T-helper 9 cell (primary cell): Measurements from ENCODE around the gene PUS1.
"Not testable (repeated sequence)": the region's sequence is repeated elsewhere in the genome, so short reads cannot be mapped to it uniquely, and the experiment has no call there.

Experiments used
- DNase-seq: peaks from one replicate; pipeline ENCODE4 v3.0.0-alpha.2; 2020
- total RNA-seq, 2 donors: gene quantifications; one replicate each; lab custom pipeline; 2026; lab: John Stamatoyannopoulos, UW

PUS1 gene
- 15.7 to 35.0 reads per million in 2 donors for total RNA-seq

DNA sequence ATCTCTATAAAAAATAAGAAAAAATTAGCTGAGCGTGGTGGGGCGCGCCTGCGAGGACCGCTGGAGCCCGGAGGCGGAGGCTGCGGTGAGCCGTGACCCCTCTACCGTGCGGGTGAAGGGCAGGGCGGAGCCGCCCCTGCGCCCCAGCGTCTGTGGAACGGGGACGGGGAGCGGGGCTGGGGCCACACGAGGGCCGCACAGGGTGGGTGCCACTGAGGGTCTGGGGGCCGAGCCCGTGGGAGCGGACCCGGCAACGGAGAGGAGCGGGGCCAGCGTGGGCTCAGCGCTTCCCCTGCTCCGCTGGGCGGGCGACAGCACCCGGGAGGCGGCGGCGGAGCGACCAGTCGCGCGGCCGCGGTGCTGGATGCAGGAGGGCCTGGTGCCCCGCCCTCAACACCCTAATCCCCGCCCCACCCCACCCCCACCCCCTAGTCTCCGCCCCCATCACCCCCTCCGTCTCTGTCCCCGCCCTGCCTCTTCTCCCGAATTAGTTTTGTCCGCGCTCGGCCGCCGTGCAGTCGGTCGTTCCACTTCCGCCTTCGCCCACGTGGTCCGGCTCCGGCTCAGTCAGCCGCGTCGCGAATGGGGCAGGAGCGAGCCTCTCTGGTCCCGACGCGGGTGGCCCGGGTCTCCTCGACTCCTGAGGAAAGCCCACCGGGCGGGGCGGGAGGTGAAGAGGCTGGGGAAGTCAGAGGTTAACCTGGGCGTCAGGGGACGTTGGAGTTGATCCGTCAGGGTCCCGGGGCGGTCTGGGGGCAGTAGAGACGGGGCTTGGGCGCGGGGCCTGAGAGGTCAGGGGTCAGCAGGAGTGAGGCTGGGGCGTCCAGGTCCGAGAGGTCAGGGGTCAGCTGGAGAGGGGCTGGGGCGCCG, at the start of gene PUS1:
Gene PUS1, plus strand, starts transcription at position 566 of the 870 bp plus-strand sequence. CDS start 447 bp downstream, outside the sequence.
- DNase-seq = peak; percentile 92

GRCh38 chr12:131882804-131883520, 46.1 kb upstream of the PUS1 start:
- DNase-seq = no peak

- DNase-seq = no peak
Observed at GRCh38 chr12:131883521-131883900, 45.6 kb upstream of the PUS1 start.

GRCh38 chr12:131885076-131885475, 44.0 kb upstream of the PUS1 start:
- DNase-seq = not testable (repeated sequence)

- no peak for DNase-seq
Observed at GRCh38 chr12:131885543-131886057, 43.5 kb upstream of the PUS1 start.

GRCh38 chr12:131891722-131892121, 37.4 kb upstream of the PUS1 start:
- not testable (repeated sequence) for DNase-seq

DNA sequence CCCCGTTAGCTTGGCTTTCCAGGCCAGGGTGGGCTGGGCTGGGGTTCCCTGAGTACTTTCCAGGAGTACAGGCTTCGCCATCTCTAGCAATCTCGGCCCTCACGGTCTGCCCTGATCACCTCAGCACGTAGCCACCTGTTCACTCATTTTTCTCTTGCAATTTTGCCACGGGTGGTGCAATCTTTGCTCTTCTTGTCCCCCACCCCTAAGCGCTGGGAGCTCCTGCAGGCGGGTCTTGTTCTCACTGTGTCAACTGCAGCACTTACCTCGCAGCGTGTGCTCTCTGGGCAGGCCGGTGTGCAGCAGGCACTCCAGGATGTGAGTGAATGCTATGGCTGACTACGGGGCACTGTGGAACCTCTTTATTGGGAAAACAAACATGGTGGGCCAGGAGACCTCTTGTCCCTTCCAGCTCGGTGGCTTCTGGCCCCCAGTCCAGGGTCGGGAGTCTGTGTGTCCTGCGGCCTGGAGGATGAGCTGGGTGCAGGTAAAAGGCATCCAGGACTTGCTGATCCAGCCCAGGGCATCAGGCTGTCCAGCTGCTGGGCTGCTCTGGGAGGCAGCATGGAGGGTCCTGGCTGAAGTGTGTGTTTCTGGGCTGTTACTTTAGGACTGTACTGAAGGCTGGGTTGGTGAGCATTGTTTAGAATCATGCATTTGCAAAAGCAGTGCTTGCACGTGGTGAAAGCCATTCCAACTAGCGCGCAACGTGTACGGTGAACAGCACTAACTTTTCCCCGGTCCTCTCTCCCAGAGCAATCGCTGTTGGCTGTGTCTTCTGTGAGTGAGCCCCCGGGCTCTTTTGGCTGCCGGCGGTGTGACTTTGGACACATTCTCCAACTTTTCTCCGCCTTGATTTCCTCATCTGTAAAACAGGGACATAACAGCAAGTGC, 36.1 kb upstream of the PUS1 start:
- no peak for DNase-seq

DNA sequence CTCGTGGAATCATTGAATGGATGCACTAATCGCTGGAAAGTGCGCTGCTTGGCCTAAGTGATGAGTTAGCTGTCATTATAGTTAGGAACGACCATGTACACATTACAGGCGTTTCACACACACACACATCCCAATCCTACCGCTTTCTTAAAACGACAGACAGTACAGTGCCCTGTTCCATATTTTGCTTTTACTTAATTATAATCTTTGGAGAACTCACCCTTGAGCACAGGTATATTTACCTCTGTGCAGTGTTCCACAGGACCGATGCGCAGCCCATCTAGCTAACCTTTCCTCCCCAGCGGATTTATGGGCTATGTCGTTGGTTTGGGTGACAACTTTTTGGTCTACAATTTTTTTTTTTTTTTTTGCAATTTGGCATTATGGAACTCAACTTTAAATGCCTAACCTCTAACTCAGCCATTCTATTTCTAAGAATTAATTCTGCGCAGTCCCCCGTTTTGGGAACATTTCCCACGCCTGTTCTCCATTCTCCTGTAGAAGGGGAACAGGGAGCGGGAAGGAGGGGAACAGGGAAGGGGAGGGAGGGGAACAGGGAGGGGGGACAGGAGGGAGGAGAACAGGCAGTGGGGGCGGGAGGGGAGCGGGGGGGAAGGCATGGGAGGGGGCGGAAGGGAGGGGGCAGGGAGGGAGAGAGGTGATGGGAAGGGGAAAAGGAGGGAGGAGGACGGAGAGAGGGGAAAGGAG, 35.3 kb upstream of the PUS1 start:
- no peak for DNase-seq

- peak; percentile 92 for DNase-seq
Observed at GRCh38 chr12:131894313-131894860, 34.7 kb upstream of the PUS1 start, which contains the start of gene ULK1. Gene ULK1 (plus strand): TSS chr12:131894622. CDS start chr12:131895002, 380 bp downstream.

DNA sequence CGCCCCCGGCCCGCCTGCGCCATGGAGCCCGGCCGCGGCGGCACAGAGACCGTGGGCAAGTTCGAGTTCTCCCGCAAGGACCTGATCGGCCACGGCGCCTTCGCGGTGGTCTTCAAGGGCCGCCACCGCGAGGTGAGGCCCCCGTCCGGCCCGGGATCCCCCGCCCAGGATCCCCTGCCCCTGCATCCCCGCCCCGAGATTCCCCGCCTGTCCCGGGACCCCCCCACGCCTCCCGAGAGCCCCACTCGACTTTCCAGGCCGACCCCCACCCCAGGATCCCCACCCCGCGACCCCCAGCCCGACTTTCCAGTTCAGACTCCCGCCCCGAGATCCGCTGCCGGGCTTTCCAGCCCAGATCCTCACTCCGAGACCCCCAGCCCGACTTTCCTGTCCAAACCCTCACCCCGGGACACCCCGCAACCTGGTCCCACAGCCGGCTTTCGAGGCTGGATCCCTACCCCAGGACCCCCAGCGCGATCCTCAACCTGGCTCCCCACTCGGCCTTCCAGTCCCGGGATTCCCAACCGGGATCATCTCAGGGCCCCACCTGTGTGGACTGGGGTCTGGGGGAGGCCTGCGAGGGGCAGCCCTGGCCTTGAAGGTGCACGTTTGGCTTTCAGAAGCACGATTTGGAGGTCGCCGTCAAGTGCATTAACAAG, 34.0 kb upstream of the PUS1 start:
- DNase-seq = no peak

GRCh38 chr12:131895640-131896079, 33.4 kb upstream of the PUS1 start:
- DNase-seq = no peak

GRCh38 chr12:131896080-131896810, 32.8 kb upstream of the PUS1 start:
- peak; percentile 48 for DNase-seq

DNA sequence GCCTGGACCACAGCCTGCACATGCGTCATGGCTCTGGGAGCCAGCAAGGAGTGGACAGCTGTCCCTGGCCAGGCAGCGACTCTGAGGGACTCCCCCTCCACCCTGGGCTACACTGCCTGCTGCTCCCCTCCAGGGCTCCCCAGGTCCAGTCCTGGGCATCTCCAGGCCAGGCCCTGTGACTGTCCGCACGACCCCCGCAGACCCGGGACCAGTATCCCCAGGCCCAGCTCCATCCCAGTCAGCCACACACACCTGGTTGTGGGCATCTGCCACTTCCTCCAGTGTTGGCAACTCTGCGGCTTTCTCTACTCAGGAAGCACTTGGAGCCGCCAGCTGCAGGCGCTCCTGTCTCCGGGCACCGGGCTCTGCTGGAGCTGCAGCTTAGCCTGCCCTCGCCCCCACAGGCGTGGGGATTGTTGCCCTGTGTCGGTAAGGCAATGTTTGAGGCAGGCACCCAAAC, 32.2 kb upstream of the PUS1 start:
- no peak for DNase-seq

DNA sequence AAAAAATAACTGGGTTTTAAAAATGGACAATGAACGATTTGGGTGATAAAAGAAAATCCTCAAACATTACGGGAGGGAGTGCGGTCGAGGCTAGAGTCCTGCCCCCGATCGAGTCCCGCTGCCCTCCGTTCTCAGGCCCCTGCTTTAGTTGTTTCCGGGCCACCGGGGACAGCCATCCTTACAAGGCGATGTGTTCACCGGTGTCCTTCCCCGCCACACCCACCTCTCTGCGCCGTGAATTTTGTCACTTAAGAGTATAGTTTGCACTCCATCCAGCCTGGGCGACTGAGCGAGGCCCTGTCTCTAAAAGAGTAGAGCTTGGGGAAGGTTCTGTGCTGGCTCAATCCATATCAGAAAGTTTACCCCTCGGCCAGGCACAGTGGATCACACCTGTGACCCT, 31.8 kb upstream of the PUS1 start:
- no peak for DNase-seq

DNA sequence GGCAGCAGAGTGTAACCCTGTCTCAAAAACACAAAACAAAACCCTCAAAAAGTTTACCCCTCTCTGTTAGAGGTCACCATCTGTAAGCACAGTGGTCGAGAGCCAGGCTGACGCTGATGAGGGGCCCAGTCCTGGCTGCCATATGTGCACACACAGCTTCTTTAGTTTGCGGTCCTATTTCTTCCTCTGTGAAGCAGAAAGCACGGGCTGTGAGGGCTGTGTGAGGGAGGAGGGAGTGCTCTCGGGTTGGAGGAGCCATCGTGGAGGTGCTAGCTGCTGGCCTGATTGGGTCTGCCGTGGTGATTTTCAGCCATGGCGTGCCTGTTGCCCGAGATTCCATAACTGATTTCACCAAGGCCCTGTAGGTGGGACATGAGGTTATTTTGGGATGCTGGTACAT, 31.2 kb upstream of the PUS1 start:
- DNase-seq = no peak

- no peak for DNase-seq
Observed at GRCh38 chr12:131900397-131900796, 28.7 kb upstream of the PUS1 start.

DNA sequence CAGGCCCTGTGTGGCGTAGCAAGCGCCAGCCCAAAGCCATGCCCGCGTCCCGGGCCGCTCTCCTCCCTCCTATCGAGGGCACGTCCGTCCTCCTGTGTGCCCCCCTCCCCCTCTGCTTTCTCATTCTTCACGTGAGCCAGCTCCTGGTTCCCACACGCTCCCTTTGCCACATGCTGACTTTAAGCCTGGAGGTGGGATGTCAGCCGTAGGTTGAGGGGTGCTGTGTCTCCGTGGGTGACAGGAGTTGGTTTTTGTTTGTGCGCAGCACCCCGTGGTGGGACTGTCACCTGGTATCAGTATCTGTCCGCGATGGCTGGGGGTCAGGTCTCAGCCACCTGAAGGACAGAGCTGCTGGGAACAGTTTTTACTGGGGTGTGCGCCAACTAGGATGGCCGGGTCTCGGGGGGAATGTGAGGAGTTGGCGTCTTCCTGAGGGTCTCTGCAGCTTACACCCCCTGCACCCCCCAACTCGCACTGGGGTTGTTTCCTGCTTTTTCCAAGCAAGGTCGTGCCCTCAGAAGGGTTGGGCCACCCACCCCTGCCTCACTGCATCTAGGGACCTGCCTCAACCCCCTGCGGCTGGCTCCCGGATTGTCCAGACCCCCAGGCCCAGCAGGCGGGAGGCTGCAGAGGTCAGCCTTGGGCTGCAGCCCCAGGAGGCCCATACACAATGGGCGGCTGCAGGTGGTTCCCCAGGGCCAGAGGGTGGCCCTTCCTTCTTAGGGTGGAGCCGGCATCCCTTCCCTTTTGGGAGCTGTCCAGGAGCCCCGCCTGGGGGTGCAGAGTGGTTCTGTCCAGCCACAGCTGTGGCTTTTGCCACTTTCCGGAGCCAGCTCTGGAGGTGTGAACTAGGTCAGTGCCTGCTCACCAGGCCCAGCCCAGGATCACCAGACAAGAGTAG, 27.4 kb upstream of the PUS1 start:
- DNase-seq = no peak

- no peak for DNase-seq
Observed at GRCh38 chr12:131902332-131903241, 26.5 kb upstream of the PUS1 start.
